Measurements from ENCODE around the gene ATP2A1.

GRCh38 chr16:28842696-28843095 is 35.6 kb upstream of the ATP2A1 start:
- TF ChIP-seq POLR2AphosphoS5 (IDR thresholded peaks at IDR 0.05; ENCODE audit: insufficient read depth in 1 of 2, low read depth in 1 of 2) (no peak), CTCF (IDR thresholded peaks at IDR 0.05) (no peak)

All from vagina (tissue), 2 donors.